Stomach (tissue), 4 donors: ENCODE data around the gene TMPRSS3.

Experiments used
- CTCF ChIP-seq, 7 experiments: fragments of 450-650 bp in 4 of 7; fragments of 200-600 bp in 3 of 7; sonication (generic) in 3 of 7; IDR thresholded peaks; one replicate each; pipeline ENCODE4 v1.5.1; 2016 to 2019; ENCODE audit warnings: antibody characterized with exemption in 7 of 7, control low read depth in 2 of 7, mild to moderate bottlenecking in 1 of 7
- POLR2A ChIP-seq, 4 donors: fragments of 450-650 bp; IDR thresholded peaks; one replicate each; pipeline ENCODE4 v1.6.1; 2016; ENCODE audit warnings: antibody characterized with exemption in 4 of 4, control low read depth in 2 of 4, mild to moderate bottlenecking in 1 of 4, moderate library complexity in 1 of 4

GRCh38 chr21:42351626-42352440, 44.0 kb downstream of the TMPRSS3 start:
- TF ChIP-seq CTCF (IDR thresholded peaks at IDR 0.05), result no peak
- no peak for TF ChIP-seq POLR2A (IDR thresholded peaks at IDR 0.05)
